Right forelimb (tissue), 1 donor: ENCODE data around the gene SLC26A8.
"Not testable (repeated sequence)": the region's sequence is repeated elsewhere in the genome, so short reads cannot be mapped to it uniquely, and the experiment has no call there.

ENCODE experiments used
- DNase-seq: peaks from one replicate; pipeline ENCODE4 v3.0.0-alpha.2; 2018

Gene SLC26A8

DNA sequence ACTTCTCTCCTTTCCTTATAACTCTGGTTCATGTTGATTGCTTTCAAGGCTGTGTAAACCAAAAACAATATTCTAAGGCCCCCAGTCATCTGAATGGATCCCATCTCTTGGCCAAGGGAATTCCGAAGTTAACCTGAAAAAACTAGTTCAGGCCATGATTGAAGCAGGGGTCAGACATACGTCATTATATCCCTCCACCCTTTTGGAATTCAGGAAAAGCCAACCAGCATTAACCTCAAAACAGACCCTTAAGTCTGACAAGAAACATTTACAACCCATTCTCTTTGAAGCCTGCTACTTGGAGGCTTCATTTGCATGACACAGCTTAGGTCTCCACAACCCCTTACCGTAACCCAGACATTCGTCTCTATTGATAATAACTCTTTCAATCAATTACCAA, 39.7 kb downstream of the SLC26A8 start:
- DNase-seq: no peak

DNA sequence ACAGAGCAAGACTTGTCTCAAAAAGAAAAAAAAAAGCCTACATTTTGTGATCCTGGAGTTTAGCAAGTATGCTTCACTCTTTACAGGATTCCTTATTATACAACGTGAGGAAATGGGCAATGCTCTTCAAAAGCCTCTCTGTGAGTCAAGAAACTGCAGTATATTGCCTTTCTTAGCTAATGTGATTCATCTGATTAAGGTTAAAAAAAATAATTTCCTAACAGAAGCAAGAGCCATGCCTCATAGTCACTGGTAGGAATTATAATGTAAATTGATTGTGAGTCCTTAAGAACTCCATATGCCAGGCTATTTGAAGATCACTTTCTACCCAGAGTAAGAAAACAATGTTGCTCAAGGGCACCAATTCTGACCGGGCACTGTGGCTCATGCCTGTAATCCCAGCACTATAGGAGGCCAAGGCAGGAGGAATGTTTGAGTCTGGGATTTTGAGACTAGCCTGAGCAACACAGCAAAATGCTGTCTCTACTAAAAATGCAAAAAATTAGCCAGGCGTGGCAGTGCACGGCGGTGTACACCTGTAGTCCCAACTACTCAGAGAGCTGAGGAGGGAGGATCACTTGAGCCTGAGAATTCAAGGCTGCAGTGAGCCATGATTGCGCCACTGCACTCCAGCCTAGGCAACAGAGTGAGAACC, 43.3 kb downstream of the SLC26A8 start:
- DNase-seq: no peak

DNA sequence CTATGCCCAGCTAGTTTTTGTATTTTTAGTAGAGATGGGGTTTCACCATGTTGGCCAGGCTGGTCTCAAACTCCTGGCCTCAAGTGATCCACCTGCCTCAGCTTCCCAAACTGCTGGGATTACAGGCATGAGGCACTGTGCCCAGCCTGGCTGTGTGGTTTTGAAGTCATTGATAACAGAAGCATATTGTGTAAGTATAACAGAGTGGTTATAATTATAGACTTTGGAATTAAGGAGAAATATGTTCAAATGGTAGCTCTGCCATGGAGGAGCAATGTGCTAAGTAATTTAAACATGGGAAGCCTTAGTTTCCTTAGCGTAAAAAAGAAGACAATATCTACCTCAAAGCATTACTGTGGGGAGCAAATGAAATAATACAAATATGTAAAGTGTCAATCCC, 44.3 kb downstream of the SLC26A8 start:
- DNase-seq: not testable (repeated sequence)

DNA sequence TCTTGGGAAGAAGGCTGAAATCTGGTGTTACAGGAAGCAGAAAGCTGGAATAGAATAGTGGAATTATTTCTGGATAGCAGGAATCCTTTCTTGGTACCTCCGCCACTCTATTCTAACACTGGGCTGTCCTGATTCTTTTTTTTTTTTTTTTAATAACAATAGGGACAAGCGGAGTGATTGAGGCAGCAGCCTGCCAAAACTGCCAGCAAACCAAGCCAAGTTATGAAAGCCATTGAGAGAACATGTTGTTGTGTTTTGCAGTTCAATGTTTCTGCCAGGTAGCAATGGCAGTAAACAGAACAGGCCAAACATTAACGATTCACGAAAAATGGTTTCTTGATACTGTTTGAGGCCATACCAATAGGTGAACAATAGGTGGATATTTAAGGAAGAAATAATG, 47.1 kb downstream of the SLC26A8 start:
- no peak for DNase-seq

DNA sequence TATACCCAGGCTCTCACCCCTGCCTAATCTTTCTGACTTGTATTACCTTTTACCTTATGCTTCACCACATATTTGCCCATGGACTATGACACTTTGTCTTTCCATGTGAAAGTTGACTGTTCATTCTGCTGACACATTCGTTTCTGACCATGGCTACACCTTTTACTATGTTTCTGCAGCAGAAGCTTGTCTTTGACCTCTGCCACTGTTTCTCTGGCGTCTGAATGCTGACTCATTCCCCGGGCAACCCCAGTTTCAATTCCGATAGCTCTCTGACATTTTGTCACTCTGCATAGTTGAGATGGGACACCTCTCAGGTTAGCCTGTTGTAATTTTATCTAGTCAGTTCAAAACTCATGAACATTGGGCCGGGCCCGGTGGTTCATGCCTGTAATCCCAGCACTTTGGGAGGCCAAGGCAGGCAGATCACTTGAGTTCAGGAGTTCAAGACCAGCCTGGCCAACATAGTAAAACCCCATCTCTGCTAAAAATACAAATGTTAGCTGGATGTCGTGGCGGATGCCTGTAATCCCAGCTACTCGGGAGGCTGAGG, 50.7 kb downstream of the SLC26A8 start:
- DNase-seq: no peak

DNA sequence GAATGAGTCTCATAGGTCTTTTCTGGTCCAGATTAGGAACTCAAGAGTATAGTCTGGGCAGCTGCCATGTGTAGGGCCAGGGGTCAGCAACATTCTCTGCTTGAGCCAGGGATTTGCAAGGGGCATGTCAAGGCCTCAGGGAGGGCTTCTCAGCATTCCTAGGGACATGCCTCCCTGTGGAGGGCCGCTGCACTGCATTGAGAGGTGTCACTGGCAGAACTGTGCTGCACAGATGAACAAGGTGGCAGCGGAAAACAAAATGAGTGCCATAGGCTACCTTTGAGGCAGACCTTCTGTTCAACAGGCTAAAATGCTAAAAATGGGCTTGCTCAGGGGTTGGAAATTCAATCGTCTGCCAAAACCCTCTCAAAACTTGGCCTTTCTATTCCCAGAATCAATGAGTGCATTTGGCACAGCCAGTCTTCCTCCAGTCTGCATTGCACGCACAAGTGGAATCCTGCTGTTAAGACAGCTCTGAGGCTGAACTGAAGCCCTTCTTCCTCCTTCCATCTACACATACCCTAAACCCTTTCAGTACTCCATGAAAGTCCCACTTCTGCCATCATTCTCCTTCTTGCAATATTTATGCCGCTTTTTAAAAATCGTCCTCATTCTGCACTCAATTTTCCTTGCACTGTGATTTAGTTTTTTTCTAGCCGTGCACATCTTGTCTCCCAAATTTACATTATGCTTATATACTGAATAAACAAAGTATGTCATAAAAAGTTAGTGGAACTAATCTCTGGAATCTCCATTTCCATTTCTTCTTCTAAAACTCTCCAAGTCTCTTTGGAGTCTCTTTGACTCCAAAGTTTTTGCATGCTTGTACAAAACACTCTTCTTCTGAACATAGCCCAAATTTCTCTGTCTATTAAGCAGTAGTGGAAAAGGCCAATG, 51.7 kb downstream of the SLC26A8 start:
- no peak for DNase-seq

DNA sequence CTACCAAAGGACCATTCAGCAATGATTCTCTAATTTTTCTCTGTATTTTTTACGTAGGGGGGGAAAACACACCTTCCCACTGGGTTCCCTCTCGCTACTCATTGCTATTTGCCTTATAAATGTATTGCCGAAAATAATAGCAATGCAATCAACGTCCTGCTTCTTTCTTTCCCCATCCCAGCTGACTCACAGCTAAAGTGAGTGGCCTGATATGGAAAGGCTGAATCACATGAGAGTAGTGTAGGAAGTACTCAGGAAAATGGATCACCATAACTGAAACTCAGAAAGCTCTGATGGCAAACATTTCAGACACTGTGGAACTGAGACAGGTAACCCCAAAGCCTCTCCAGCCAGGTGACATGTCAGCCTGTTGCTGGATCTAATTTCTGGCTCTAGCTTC, 54.3 kb downstream of the SLC26A8 start:
- DNase-seq: no peak

DNA sequence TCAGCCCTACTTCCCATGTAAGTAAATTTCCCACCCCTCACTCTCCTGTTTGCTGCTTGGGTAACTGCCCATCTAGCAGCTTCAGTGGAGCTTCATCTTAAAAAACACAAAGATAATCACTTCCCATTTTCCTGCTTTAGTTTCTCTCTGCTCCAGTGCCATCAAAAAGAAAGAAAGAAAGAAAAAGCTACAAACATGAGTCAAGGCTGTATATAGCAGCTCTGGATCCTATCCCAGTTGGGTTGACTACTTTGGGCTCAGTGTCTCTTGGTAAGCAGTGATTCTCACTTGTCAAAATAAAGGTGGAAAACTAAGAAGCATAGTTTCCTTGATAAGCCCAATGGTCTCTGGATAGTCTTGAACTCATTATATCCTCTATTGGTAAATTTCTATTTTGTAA, 54.8 kb downstream of the SLC26A8 start:
- no peak for DNase-seq

DNA sequence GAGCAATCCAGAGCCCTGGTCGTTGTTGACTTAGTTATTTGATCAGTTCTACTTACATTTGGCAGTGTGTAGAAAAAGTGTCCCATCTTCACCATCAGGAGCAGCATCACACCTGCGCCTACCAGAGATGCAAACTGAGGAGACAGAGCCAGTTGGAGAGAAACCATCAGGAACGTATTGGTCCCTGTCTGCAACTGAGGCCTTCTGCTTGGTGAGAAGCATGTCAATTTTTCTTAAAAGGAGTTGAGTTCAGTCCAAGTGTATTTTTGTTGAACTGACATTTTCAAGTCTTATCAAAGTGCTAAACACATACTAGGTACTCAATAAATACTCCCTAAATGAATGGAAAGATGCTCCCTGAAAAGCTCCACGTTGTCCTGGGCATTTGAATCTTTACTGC, 55.6 kb downstream of the SLC26A8 start:
- no peak for DNase-seq

DNA sequence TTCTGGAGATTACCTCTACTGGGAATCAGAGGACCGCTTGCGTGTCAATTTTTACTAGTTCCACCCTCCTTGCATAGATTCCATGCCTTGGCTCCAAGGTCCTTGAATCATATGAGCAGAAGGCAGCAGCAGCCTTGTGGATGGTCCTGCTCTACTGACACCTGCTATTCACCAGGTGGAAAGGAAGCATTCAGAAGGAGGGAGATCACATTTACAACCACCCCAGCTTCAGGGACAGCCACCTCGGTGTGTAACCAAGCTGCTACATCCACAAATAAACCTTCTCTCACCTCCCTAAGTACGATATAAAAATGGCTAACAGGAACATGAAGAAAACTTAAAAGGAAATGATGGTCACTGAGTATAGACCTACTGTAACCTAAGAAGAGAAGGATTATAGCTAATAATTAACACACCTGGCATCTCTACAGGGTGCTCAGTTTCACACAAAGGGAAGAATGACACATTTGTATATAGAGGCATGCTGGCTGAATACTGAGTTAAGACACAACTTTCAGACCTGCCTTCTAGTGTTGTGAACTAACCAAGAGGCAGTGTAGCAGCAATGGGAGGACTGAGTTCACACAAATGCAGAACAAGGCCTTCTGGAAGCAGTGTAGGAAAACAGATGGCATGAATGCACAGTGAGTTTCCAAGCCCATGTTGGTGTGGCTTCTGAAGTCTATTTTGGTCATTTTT, 57.2 kb downstream of the SLC26A8 start:
- DNase-seq: no peak

DNA sequence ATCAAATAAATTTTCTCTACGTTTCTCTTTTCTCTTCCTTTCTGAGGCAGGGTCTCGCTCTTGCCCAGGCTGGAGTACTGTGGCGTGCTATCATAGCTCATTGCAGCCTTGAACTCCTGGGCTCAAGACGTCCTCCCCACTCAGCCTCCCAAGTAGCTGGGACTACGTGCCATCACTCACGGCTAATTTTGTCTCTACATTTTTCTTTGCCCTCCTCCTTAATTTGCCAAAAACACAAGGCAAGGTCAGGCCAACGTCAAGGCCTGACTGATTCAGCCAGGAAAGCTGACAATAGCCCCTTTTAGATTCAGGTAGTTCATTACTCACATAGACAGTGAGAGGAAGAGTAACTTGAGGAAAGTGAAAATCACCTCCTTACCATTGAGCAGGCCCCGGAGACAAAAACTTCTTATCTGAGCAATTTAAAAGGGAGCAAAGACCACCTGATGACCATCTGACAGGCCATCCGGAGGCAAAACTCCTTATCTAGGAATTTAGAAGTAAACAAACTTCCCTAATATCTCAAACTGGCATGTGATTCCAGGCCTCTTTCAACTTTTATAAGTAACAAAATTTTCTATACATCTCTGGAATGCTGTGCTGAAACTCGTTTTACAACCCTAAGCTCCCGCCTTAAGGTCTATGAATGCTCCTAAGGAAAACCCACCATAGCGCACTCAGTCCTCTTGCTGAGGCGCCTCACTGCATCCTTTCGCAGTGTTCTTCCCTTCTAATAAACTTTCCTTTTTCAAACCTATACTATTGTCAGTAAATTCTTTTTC, 61.5 kb downstream of the SLC26A8 start:
- DNase-seq: no peak

DNA sequence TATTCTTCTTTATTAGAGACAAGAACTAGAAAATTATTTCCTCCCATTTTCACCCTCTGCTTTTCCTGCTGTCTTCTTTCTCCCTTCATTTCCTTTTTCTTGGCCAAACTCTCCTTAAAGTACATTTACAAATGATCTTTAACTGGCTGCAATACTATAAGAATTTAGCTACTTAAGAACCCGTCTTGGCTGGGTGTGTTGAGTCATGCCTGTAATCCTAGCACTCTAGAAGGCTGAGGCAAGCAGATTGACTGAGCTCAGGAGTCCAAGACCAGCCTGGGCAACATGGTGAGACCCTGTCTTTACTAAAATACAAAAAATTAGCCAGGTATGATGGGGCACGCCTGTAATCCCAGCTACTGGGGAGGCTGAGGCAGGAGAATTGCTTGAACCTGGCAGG, 64.3 kb downstream of the SLC26A8 start:
- DNase-seq: no peak

DNA sequence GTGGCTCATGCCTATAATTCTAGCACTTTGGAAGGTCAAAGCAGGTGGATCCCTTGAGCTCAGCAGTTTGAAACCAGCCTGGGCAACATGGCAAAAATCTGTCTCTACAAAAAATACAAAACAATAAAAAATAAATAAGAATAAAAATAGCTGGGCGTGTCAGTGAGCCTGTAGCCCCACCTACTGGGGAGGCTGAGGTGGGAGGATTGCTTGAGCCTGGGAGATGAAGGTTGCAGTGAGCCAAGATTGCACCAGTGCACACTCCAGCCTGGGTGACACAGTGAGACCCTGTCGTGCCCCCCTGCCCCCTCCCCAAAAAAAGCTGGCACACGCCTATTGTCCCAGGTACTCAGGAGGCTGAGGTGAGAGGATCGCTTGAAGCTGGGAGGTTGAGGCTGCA, 68.5 kb downstream of the SLC26A8 start:
- no peak for DNase-seq

DNA sequence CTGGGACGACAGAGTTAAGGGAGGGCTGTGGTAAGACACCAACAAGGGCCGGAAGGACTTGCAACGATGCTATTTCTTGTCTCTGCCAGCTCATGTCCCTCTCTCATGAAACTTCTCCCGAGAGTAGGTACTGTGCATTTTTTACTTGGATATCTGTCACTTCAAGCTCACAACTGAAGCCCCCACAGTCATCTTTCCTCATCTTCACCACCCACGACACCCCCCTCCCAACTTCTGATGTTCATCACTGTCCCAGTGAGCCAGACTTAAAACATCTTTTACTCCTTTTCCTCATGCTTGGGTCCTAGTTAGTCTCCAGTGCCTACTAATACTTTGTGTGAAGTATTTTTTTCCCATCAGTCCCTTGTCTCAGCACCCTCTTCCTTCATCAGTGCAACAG, 68.9 kb downstream of the SLC26A8 start:
- DNase-seq: no peak

DNA sequence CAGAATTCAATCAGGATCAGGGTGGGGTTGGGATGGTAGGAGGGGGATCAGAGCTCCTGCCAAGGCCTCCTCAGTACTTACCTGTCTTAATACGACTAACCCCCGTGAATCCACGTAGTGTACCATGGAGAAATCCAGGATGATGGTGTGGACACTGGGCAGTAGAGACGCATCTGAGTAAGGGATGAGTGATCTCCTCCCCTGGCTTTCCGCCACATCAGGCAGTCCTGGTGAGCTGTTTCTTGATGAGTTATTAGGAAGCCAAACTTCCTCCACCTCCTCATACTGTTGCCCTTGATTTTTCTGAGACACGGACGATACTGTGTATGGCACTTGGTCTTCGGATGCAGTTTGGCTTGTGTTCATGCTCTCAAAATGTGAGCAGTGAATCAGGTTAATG, 69.4 kb downstream of the SLC26A8 start:
- DNase-seq: no peak

DNA sequence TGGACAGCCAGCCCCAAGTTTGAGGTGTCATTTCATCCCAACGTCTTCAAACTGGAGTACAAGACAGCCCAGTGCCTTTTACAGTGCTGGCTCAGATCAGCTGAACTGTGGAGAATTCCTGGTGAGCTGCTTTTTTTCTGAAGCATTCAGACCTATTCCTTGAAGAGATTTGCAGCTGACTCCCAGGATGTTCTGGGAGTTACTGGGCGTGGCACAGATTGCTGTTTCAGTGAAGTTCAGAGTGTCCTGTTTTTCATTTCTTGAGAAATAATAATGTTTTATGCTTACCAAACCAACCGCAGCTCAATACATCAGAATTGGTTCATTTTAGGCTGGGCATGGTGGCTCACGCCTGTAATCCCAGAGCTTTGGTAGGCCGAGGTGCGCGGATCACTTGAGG, 70.1 kb downstream of the SLC26A8 start:
- DNase-seq: no peak

DNA sequence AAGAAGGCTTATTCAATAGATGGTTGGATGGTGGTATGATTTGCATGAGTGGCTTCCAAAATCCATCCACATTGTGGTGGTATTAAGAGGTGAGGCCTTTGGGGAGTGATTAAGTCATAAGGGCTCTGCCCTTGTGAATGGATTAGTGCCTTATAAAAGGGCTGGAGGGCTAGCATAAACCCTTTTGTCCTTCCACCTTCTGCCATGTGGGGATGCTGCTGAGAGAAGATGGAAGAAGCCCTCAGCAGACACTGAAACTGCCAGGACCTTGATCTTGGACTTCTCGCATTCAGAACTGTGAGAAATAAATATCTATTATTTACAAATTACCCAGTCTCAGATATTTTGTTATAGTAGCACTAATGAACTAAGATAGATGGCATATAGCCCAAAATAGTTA, 75.7 kb downstream of the SLC26A8 start:
- DNase-seq: no peak

DNA sequence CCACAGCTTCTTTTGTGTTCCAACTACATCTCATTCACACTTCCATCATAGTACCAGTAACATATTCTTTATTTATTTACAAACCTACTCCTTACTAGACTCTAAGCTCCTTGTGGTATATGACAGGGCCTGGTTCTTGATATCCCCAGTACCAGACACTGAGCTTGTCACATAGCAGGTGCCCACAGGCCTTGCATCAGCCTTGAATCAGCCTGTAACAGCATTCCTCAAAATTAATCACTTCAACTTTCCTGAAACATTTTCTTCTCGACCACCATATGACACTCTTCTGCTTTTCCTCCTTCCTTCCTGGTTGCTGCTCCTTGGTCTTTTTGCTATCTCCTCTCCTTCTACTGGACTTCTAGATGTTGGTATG, 78.8 kb downstream of the SLC26A8 start:
- no peak for DNase-seq

DNA sequence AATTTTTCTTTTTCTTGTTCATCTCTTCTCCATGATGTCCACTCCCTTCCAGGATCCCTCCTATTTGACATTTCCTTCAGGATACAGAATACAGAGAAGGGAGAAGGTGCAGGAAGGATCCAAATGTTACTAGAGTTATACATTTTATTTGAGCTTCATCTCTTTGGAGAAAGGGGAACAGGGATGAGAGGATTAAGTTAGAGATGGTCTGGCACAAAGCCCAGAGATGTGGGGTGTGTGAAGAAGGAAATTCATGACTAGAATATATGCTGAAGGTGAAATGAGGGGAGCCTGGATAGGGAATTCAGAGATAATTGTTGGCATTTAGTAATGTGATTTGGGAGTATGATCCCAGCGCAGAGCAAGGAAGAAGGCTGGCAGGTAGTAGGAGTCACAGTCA, 81.1 kb downstream of the SLC26A8 start:
- no peak for DNase-seq

DNA sequence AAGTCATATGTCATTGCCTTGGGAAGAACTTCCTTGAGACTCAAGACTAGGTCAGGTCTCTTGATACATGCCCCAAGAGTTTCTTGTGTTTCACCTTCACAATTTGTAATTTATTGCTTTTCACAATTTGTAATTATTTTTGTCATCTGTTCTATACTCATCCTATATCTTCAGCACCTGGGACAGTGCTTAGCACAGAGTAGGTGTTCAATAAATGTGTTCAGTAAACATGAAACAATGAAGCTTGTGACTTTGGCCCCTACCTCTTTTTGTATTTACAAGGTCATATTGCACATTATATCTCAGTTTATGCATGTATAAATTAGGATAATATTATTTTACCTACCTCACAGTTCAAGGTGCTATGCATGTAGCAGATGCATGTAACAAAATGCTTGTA, 82.1 kb downstream of the SLC26A8 start:
- DNase-seq: no peak

DNA sequence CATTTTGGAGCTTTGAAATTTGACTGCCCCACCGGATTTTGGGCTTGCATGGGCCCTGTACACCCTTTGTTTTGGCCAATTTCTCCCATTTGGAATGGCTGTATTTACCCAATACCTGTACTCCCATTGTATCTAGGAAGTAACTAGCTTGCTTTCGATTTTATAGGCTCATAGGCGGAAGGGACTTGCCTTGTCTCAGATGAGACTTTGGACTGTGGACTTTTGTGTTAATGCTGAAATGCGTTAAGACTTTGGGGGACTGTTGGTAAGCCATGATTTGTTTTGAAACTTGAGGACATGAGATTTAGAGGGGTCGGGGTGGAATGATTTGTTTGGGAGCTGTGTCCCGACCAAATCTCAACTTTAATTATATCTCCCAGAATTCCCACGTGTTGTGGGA, 83.3 kb downstream of the SLC26A8 start:
- DNase-seq: not testable (repeated sequence)

DNA sequence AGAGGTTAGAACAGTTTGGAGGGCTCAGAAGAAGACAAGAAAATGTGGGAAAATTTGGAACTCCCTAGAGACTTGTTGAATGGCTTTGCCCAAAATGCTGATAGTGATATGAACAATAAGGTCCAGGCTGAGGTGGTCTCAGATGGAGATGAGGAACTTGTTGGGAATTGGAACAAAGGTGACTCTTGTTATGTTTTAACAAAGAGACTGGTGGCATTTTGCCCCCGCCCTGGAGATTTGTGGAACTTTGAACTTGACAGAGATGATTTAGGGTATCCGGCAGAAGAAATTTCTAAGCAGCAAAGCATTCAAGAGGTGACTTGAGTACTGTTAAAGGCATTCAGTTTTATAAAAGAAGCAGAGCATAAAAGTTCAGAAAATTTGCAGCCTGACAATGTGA, 84.4 kb downstream of the SLC26A8 start:
- not testable (repeated sequence) for DNase-seq

DNA sequence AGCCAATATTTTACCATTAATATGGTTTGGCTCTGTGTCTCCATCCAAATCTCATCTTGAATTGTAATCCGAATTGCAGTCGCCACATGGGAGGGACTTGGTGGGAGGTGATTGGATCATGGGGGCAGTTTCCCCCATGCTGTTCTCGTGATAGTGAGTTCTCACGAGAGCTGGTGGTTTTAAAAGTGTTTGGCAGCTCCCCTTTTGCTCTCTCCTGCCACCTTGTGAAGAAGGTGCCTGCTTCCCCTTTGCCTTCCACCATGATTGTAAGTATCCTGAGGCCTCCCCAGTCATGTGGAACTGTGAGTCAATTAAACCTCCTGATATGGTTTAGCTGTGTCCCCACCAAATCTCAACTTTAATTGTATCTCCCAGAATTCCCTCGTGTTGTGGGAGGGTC, 85.2 kb downstream of the SLC26A8 start:
- not testable (repeated sequence) for DNase-seq
